Measurements from ENCODE around the gene POGLUT3. TPM values are rescaled to one million over a fixed set of nuclear protein-coding genes. Genes with fewer than 3 reads are reported as not detected.

The POGLUT3 gene
- total and polyA plus RNA-seq, 9 donors = 23.5 to 56.3 (median 40.7) TPM

DNA sequence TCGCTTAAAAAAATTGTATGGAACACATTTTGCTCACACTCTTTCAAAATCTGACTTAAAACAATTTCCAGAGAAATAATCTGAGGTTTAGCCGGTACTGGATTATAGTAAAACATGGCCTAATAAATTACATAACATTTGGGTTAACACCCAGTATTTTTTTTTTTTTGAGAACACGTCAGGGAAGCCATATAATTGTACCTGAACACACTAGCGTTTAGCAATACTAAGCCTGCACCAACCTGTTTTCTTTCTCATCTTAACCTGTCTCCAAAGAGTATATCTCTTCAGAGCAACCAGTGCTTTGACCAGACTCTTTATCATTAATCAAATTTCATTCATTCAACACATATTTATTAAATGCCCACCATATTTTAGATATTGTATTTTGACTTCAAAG, 2.0 kb upstream of the POGLUT3 start:
- 88 to 94% (median 89%) methylated on average over 4 of the region's 4 CpGs for WGBS, 3 donors

DNA sequence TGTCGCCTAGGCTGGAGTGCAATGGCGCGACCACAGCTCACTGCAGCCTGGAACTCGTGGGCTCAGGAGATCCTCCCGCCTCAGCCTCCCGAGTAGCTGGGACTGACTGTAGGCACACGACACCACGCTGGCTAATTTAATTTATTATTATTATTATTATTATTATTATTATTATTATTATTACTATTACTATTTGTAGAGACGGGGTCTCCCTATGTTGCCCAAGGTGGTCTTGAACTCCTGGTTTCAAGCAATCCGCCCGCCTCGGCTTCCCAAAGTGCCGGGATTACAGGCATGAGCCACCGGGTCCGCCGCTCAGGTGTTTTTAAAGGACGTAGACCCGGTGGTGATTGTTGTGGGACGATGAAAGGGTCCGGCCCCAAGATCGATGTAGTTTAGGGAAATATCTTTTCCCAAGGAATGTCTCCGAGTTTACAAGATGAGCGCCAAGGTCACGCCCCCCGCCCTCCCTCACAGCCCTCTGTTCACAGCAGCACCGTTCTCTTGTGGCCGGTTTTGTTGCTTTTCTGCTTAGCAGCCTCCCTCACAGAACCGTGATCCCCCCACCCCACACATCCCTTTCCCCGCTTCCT, 728 bp upstream of the POGLUT3 start:
- Histone ChIP-seq H3K4me1 (ENCODE audit: insufficient read depth) (peaks cover 2% of the 10 kb centered on the region), H3K27me3 (no peaks in the 10 kb centered on the region), H3K36me3 (no peaks in the 10 kb centered on the region), H3K9me3 (no peaks in the 10 kb centered on the region), H3K4me3 (peak overlapping the region; percentile 71), H3K27ac (peak overlapping the region; percentile 98)
- TF ChIP-seq POLR2A (IDR thresholded peaks at IDR 0.05) = no peak
- TF ChIP-seq EP300 (IDR thresholded peaks at IDR 0.05) = no peak
- intact Hi-C loops (cut with DNase I) = no loop called here
- 37 to 67% (median 57%) methylated on average over 29 of the region's 29 CpGs for WGBS, 3 donors
- DNase-seq = peak; percentile 32 to 63 (median 39)

More for the DNA sequence above, 2.0 kb upstream of the POGLUT3 start:
- TF ChIP-seq, protein P1, sequence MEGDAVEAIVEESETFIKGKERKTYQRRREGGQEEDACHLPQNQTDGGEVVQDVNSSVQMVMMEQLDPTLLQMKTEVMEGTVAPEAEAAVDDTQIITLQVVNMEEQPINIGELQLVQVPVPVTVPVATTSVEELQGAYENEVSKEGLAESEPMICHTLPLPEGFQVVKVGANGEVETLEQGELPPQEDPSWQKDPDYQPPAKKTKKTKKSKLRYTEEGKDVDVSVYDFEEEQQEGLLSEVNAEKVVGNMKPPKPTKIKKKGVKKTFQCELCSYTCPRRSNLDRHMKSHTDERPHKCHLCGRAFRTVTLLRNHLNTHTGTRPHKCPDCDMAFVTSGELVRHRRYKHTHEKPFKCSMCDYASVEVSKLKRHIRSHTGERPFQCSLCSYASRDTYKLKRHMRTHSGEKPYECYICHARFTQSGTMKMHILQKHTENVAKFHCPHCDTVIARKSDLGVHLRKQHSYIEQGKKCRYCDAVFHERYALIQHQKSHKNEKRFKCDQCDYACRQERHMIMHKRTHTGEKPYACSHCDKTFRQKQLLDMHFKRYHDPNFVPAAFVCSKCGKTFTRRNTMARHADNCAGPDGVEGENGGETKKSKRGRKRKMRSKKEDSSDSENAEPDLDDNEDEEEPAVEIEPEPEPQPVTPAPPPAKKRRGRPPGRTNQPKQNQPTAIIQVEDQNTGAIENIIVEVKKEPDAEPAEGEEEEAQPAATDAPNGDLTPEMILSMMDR (IDR thresholded peaks at IDR 0.05) = no peak
- TF ChIP-seq POLR2A (IDR thresholded peaks at IDR 0.05) (no peak), EP300 (IDR thresholded peaks at IDR 0.05) (no peak)
- Histone ChIP-seq H3K4me3 (no peak overlapping the region), H3K27me3 (no peaks in the 10 kb centered on the region), H3K27ac (no peak overlapping the region), H3K9me3 (no peaks in the 10 kb centered on the region), H3K4me1 (ENCODE audit: insufficient read depth) (no peaks in the 10 kb centered on the region), H3K36me3 (no peaks in the 10 kb centered on the region)
- no peak for DNase-seq
- intact Hi-C loops (cut with DNase I) = no loop called here

DNA sequence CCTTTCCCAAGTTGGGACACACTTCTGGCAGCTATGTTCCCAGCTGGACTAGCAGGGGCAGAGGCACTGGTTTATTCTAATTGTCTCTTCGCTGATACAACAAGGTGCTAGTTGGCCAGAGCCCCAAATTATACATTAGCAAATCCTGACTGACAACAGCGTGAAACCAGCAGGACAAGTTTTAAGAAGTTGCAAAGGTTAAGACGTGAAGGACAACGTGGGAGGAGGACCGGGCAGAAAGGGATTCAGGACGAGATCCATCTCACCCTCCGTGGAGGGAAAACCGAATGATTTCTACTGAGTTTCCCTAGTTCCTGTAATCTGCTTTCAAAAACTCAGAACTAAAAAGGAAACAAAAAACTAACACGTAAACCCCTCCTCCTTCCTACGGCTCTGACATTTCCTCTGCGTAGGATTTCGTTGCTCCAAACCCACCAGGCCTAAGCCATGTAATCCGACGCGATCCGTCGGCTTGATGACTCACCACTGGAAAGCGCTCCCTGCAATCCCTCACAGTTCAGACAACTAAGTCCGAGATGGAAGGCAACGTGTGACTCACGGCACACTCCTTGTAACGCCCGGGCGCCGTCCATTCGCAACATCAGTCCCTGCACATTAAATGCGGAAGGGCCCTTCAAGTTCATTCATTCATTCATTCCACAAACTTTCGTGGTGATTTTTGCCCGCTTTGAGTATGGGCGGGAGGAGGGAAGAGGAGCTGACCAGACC, 703 bp downstream of the POGLUT3 start:
- intact Hi-C loops (cut with DNase I) = no loop called here
- Histone ChIP-seq H3K27me3 (no peaks in the 10 kb centered on the region), H3K36me3 (no peaks in the 10 kb centered on the region), H3K27ac (peak overlapping the region; percentile 98), H3K4me1 (ENCODE audit: insufficient read depth) (peaks cover 2% of the 10 kb centered on the region), H3K9me3 (no peaks in the 10 kb centered on the region), H3K4me3 (peak overlapping the region; percentile 71)
- 1% methylated on average over 30 of the region's 30 CpGs for WGBS, 3 donors
- peak; percentile 88 to 92 (median 88) for DNase-seq
- peak; percentile 73 for TF ChIP-seq POLR2A (IDR thresholded peaks at IDR 0.05)
- TF ChIP-seq, protein P1 (IDR thresholded peaks at IDR 0.05) = no peak
- peak; percentile 5 for TF ChIP-seq EP300 (IDR thresholded peaks at IDR 0.05)

DNA sequence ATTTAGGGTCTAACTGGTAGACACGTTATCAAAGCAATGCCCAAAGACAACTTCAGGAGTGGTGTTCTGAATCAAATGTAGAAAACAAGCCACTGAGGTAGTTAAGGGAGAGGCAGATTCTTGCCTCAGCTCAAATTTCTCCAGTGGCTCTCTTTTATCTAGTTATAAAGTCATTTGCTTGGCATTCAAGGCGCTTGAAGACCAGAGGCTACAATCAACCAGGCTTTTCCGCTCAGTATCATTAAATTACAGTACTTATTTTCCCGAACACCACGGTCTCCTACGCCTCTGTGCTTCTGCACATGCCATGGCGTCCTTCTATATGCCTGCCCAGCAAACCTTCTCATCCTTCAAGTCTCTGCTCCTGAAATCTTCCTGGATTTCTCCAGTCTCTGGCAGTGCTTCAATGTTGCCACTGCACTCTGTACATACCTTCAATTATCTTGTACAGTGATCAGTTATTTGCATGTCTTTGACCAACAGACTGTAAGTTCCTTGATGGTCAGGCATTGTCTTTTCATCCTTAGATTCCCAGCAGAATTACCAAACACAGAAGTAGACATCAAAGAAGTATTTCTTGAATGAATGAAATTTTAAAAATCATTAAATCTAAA, 1.4 kb downstream of the POGLUT3 start:
- no peaks in the 10 kb centered on the region for H3K9me3 ChIP-seq
- H3K27ac ChIP-seq = peak overlapping the region in 1 of 2 donors; percentile 98
- 73 to 81% (median 75%) methylated on average over 7 of the region's 7 CpGs for WGBS, 3 donors
- H3K4me1 ChIP-seq (ENCODE audit: insufficient read depth) = peaks cover 2% of the 10 kb centered on the region
- DNase-seq = peak in 1 of 5 donors; percentile 20
- H3K4me3 ChIP-seq = peak overlapping the region; percentile 71
- no peak for TF ChIP-seq EP300 (IDR thresholded peaks at IDR 0.05)
- no peak for TF ChIP-seq POLR2A (IDR thresholded peaks at IDR 0.05)
- TF ChIP-seq, protein P1 (IDR thresholded peaks at IDR 0.05) = no peak
- H3K36me3 ChIP-seq = no peaks in the 10 kb centered on the region
- H3K27me3 ChIP-seq = no peaks in the 10 kb centered on the region
- intact Hi-C loops (cut with DNase I) = no loop called here

All from ovary (tissue), 9 donors.